Measurements from ENCODE around the gene KIZ.
A peak's percentile ranks its signal among the peaks of the same experiment; 100 is the strongest.

Gene KIZ

DNA sequence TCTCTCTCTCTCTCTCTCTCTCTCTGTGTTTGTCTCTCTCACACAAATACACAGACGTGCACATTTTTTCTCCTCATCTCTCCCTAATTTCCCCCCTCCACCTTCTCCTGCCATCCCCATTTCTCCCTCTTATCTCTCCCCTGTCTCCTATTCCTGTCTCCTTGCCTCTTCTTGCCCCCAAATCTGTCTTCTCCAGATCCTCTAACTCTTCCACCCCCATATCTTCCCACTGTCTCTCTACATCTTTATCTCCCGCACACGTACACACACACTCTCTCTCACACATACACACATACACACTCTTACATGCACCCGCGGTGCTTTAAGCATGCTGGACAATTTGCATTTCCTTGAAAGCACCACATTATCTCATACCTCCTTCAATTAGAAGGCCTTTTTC is 15.9 kb downstream of the KIZ start:
- Histone ChIP-seq H3K4me1 (ENCODE audit: insufficient read depth, poor library complexity, severe bottlenecking) (no peaks in the 10 kb centered on the region), H3K36me3 (ENCODE audit: low read depth) (no peaks in the 10 kb centered on the region), H3K4me3 (ENCODE audit: severe bottlenecking) (no peak overlapping the region), H3K27me3 (ENCODE audit: insufficient read depth, poor library complexity, severe bottlenecking) (no peaks in the 10 kb centered on the region), H3K27ac (ENCODE audit: poor library complexity, severe bottlenecking) (no peak overlapping the region), H3K9me3 (ENCODE audit: severe bottlenecking) (no peaks in the 10 kb centered on the region)
- DNase-seq (ENCODE audit: low spot score) (no peak), ATAC-seq (ENCODE audit: low read depth) (no peak)
- TF ChIP-seq, protein P1, sequence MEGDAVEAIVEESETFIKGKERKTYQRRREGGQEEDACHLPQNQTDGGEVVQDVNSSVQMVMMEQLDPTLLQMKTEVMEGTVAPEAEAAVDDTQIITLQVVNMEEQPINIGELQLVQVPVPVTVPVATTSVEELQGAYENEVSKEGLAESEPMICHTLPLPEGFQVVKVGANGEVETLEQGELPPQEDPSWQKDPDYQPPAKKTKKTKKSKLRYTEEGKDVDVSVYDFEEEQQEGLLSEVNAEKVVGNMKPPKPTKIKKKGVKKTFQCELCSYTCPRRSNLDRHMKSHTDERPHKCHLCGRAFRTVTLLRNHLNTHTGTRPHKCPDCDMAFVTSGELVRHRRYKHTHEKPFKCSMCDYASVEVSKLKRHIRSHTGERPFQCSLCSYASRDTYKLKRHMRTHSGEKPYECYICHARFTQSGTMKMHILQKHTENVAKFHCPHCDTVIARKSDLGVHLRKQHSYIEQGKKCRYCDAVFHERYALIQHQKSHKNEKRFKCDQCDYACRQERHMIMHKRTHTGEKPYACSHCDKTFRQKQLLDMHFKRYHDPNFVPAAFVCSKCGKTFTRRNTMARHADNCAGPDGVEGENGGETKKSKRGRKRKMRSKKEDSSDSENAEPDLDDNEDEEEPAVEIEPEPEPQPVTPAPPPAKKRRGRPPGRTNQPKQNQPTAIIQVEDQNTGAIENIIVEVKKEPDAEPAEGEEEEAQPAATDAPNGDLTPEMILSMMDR (IDR thresholded peaks at IDR 0.05; ENCODE audit: poor library complexity, severe bottlenecking): no peak

GRCh38 chr20:21143194-21143890 is 17.5 kb downstream of the KIZ start:
- no peak overlapping the region for H3K27ac ChIP-seq (ENCODE audit: poor library complexity, severe bottlenecking)
- DNase-seq (ENCODE audit: low spot score) (no peak), ATAC-seq (ENCODE audit: low read depth) (no peak)
- H3K4me3 ChIP-seq (ENCODE audit: severe bottlenecking): no peak overlapping the region
- peaks cover 5% of the 10 kb centered on the region for H3K4me1 ChIP-seq (ENCODE audit: insufficient read depth, poor library complexity, severe bottlenecking)
- no peaks in the 10 kb centered on the region for H3K9me3 ChIP-seq (ENCODE audit: severe bottlenecking)
- TF ChIP-seq, protein P1 (IDR thresholded peaks at IDR 0.05; ENCODE audit: poor library complexity, severe bottlenecking): no peak
- no peaks in the 10 kb centered on the region for H3K36me3 ChIP-seq (ENCODE audit: low read depth)
- no peaks in the 10 kb centered on the region for H3K27me3 ChIP-seq (ENCODE audit: insufficient read depth, poor library complexity, severe bottlenecking)

DNA sequence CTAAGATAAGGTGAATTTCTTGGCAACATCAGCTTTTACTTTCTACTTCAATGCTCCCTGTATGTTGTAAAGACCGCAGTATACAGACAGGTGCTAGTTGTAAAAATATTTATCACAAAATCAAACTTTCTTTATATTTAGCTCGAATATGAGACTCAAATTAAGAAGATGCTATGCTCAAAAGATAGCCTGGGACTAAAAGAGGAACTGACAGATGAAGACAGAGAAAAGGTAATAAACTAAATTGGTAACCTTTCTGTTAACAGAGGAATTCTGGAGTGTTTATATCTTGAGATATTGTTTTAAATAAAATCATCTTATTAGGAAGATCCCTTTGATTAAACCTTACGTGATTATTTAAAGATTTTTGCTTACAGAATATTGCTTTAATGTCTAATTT is 19.5 kb downstream of the KIZ start:
- Histone ChIP-seq H3K27ac (ENCODE audit: poor library complexity, severe bottlenecking) (no peak overlapping the region), H3K4me3 (ENCODE audit: severe bottlenecking) (no peak overlapping the region), H3K9me3 (ENCODE audit: severe bottlenecking) (no peaks in the 10 kb centered on the region), H3K4me1 (ENCODE audit: insufficient read depth, poor library complexity, severe bottlenecking) (peaks cover 5% of the 10 kb centered on the region), H3K27me3 (ENCODE audit: insufficient read depth, poor library complexity, severe bottlenecking) (no peaks in the 10 kb centered on the region), H3K36me3 (ENCODE audit: low read depth) (no peaks in the 10 kb centered on the region)
- TF ChIP-seq, protein P1 (IDR thresholded peaks at IDR 0.05; ENCODE audit: poor library complexity, severe bottlenecking): no peak
- ATAC-seq (ENCODE audit: low read depth) (no peak), DNase-seq (ENCODE audit: low spot score) (no peak)

DNA sequence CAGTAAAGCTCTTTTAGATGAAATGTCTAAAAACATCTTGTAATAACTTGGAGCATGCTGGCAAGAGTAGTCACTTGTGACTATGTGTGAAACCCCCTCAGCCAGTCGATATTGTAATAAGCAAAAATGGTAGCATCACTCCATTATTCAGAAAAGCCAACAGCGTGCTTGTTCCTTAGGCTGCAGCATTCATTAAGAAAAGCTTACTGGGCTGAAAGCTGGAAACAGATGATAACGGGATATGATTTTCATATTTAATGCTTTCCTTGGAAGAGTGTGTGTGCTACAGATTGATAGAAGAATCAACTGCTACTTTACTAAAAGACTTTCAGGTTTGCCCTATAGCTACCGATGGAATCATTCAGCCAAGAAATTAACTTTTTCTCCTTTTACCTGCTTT is 20.3 kb downstream of the KIZ start:
- Histone ChIP-seq H3K9me3 (ENCODE audit: severe bottlenecking) (no peaks in the 10 kb centered on the region), H3K4me3 (ENCODE audit: severe bottlenecking) (no peak overlapping the region), H3K4me1 (ENCODE audit: insufficient read depth, poor library complexity, severe bottlenecking) (peaks cover 5% of the 10 kb centered on the region), H3K27me3 (ENCODE audit: insufficient read depth, poor library complexity, severe bottlenecking) (no peaks in the 10 kb centered on the region), H3K27ac (ENCODE audit: poor library complexity, severe bottlenecking) (no peak overlapping the region), H3K36me3 (ENCODE audit: low read depth) (no peaks in the 10 kb centered on the region)
- TF ChIP-seq, protein P1 (IDR thresholded peaks at IDR 0.05; ENCODE audit: poor library complexity, severe bottlenecking): no peak
- DNase-seq (ENCODE audit: low spot score) (no peak), ATAC-seq (ENCODE audit: low read depth) (no peak)

DNA sequence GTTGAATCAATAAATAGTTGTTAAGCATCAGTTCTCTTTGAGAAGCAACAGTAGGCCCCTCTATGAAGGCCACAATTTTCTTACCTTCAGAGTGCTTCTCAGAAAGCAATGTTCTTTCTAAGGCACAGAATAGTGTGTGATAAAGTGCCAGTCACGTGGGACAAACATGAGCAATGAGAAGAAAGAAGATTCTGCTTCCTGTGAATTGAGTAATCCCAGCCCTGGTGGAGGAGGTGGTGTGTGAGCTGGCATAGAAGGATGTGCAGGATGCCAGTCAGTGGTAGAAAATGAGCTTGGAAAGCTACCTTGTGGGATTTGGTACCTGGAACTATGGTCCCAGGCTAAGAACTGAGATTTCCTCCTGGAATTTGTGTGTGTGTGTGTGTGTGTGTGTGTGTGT is 21.7 kb downstream of the KIZ start:
- TF ChIP-seq, protein P1 (IDR thresholded peaks at IDR 0.05; ENCODE audit: poor library complexity, severe bottlenecking): no peak
- ATAC-seq (ENCODE audit: low read depth) (peak; percentile 93), DNase-seq (ENCODE audit: low spot score) (no peak)
- Histone ChIP-seq H3K36me3 (ENCODE audit: low read depth) (no peaks in the 10 kb centered on the region), H3K27me3 (ENCODE audit: insufficient read depth, poor library complexity, severe bottlenecking) (no peaks in the 10 kb centered on the region), H3K4me1 (ENCODE audit: insufficient read depth, poor library complexity, severe bottlenecking) (peaks cover 5% of the 10 kb centered on the region), H3K9me3 (ENCODE audit: severe bottlenecking) (no peaks in the 10 kb centered on the region), H3K27ac (ENCODE audit: poor library complexity, severe bottlenecking) (no peak overlapping the region), H3K4me3 (ENCODE audit: severe bottlenecking) (no peak overlapping the region)

Measured in RWPE2 (cell line).